H1 (cell line): ENCODE data around the gene IRF8.

ENCODE experiments used
- CBX5 ChIP-seq: fragments of 300-800, 300-1000 bp; sonication (generic); IDR thresholded peaks from 2 replicates; pipeline ENCODE4 v1.7.1; 2016; ENCODE audit warnings: antibody characterized with exemption, low read length, low read depth
- CBX8 ChIP-seq: fragments of 300-800, 300-1000 bp; sonication (generic); IDR thresholded peaks from 2 replicates; pipeline ENCODE4 v1.7.1; 2016; ENCODE audit warnings: low read depth, low read length, borderline replicate concordance
- CTCF ChIP-seq, 3 experiments: IDR thresholded peaks; 1 replicate in 2 of 3; 2 replicates in 1 of 3; pipeline versions ENCODE4 v1.5.1 to v1.6.1; 2011; ENCODE audit warnings: low read length in 3 of 3, mild to moderate bottlenecking in 3 of 3, inconsistent platforms in 2 of 3, low read depth in 1 of 3, moderate library complexity in 1 of 3; ENCODE audit not compliant: insufficient read depth in 1 of 3; ENCODE audit errors: control extremely low read depth in 1 of 3
- EP300 ChIP-seq, 2 experiments: IDR thresholded peaks; 1 replicate in 1 of 2; 2 replicates in 1 of 2; pipeline ENCODE4 v1.6.1; 2011 to 2012; ENCODE audit warnings: low read depth in 2 of 2, low read length in 2 of 2, mild to moderate bottlenecking in 2 of 2, borderline replicate concordance in 1 of 2, inconsistent platforms in 1 of 2, moderate library complexity in 1 of 2
- EZH2 ChIP-seq: fragments of 200-600 bp; sonication (generic); IDR thresholded peaks from 2 replicates; pipeline ENCODE4 v1.7.1; 2012; ENCODE audit warnings: low read depth, mild to moderate bottlenecking, moderate library complexity, low read length, inconsistent platforms; ENCODE audit not compliant: severe bottlenecking
- GABPA ChIP-seq: IDR thresholded peaks from 2 replicates; pipeline ENCODE4 v1.6.1; 2011; ENCODE audit warnings: mild to moderate bottlenecking, low read length, moderate library complexity, borderline replicate concordance; ENCODE audit not compliant: insufficient read depth
- HDAC6 ChIP-seq: IDR thresholded peaks from one replicate; pipeline ENCODE4 v1.7.1; 2012; ENCODE audit warnings: low read depth, mild to moderate bottlenecking, inconsistent platforms, low read length, moderate library complexity
- JUND ChIP-seq: IDR thresholded peaks from 2 replicates; pipeline ENCODE4 v1.6.1; 2011; ENCODE audit warnings: mild to moderate bottlenecking, improper control_type of control experiment, low read length
- MAX ChIP-seq: IDR thresholded peaks from 2 replicates; pipeline ENCODE4 v1.6.1; 2012; ENCODE audit warnings: inconsistent platforms
- SP1 ChIP-seq: IDR thresholded peaks from 2 replicates; pipeline ENCODE4 v1.6.1; 2011; ENCODE audit warnings: low read depth, low read length
- SUZ12 ChIP-seq: fragments of 200-600 bp; sonication (generic); IDR thresholded peaks from 2 replicates; pipeline ENCODE4 v1.6.1; 2012; ENCODE audit warnings: mild to moderate bottlenecking, inconsistent platforms, low read length, moderate library complexity, mixed read lengths
- YY1 ChIP-seq: IDR thresholded peaks from 2 replicates; pipeline ENCODE4 v1.6.1; 2011; ENCODE audit warnings: low read depth, mild to moderate bottlenecking, low read length
- ZNF274 ChIP-seq: IDR thresholded peaks from 2 replicates; pipeline ENCODE4 v1.7.0; 2012; ENCODE audit warnings: low read length, borderline replicate concordance; ENCODE audit errors: extremely low read depth

GRCh38 chr16:85931596-85932402 is 32.8 kb downstream of the IRF8 start:
- TF ChIP-seq SUZ12 (no peak), CBX8 (no peak), CTCF (IDR thresholded peaks at IDR 0.05; ENCODE audit: control extremely low read depth in 1 of 3, insufficient read depth in 1 of 3, low read depth in 1 of 3, low read length in 3 of 3) (no peak), CBX5 (no peak), ZNF274 (no peak), JUND (no peak), EP300 (IDR thresholded peaks at IDR 0.05; ENCODE audit: borderline replicate concordance in 1 of 2, low read depth in 2 of 2, low read length in 2 of 2) (no peak), YY1 (no peak), HDAC6 (no peak), GABPA (no peak), SP1 (no peak), MAX (no peak), EZH2 (no peak)
